ENCODE measurements around the gene MKI67.

Gene MKI67

DNA sequence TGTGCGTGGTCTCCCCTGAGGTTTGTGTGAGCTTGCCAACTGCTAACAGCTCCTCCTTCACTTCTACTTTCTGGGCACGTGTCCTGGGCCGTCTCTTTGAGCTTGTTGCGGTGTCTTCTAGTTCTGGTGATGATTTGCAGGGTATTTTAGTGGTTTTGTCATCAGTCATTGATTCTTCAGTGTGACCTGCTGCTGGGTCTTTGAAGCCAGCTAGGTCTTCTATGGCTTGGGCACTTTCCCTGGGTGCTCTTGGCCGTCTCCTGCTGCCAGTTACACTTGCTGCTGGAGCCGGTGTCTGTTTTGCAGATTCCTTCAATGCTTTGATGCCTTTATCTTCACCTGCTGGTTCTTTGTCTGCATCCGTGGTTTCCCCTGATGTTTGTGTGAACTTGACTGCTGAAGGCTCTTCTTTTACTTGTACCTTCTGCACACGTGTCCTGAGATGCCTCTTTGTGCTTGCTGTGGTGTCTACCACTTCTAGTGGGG, 23.0 kb downstream of the MKI67 start:
- H3K27ac ChIP-seq: peak overlapping the region; percentile 23; the same call in 1 of the 2 replicates

GRCh38 chr10:128102480-128103228, 23.6 kb downstream of the MKI67 start:
- TF ChIP-seq, protein P1, sequence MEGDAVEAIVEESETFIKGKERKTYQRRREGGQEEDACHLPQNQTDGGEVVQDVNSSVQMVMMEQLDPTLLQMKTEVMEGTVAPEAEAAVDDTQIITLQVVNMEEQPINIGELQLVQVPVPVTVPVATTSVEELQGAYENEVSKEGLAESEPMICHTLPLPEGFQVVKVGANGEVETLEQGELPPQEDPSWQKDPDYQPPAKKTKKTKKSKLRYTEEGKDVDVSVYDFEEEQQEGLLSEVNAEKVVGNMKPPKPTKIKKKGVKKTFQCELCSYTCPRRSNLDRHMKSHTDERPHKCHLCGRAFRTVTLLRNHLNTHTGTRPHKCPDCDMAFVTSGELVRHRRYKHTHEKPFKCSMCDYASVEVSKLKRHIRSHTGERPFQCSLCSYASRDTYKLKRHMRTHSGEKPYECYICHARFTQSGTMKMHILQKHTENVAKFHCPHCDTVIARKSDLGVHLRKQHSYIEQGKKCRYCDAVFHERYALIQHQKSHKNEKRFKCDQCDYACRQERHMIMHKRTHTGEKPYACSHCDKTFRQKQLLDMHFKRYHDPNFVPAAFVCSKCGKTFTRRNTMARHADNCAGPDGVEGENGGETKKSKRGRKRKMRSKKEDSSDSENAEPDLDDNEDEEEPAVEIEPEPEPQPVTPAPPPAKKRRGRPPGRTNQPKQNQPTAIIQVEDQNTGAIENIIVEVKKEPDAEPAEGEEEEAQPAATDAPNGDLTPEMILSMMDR (conservative IDR thresholded peaks at IDR 0.05): no peak
- H3K27ac ChIP-seq: peak overlapping the region; percentile 23; the same call in 1 of the 2 replicates

More for the DNA sequence above, 23.0 kb downstream of the MKI67 start:
- TF ChIP-seq, protein P1 (conservative IDR thresholded peaks at IDR 0.05): no peak

DNA sequence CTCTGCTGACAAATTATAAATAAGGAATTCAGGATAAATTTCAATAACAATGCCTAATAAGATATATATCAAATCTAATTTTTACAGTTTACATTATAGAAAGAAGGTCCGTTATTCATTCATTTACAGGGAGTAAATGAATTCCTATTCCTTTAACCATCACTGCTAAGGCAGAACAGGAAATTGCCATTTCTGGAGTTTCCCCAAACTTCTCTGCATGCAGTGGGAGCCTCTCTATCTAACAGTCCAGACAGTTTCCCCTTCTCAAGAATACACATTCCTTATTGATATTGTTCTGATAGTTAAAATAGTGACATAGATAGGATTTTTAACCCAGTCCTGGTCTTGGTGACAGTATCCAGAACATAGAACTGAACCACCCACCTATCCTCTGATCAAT, 24.3 kb downstream of the MKI67 start:
- H3K27ac ChIP-seq: peak overlapping the region; percentile 23; the same call in 1 of the 2 replicates
- TF ChIP-seq, protein P1 (conservative IDR thresholded peaks at IDR 0.05): no peak

DNA sequence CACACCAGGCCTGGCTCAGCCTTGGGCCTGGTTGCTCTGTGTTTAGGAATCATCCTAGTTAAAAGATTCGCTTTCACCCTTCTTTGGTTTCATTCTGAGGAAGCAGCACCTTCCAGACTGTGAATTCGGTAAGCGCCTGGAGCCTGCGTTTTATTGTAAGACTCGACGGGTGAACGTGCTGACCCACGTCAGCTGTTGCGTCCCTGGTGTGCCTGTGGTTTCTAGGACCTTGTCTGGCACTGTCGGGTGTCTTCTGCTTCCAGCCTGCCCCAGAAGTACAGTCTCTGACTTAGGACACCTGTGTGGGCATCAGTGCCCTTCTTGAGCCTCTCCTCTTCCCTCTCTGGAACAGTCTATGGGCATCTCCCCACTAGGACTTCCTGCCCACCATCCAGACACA, 26.3 kb downstream of the MKI67 start:
- TF ChIP-seq, protein P1 (conservative IDR thresholded peaks at IDR 0.05): no peak
- H3K27ac ChIP-seq: no peak overlapping the region

DNA sequence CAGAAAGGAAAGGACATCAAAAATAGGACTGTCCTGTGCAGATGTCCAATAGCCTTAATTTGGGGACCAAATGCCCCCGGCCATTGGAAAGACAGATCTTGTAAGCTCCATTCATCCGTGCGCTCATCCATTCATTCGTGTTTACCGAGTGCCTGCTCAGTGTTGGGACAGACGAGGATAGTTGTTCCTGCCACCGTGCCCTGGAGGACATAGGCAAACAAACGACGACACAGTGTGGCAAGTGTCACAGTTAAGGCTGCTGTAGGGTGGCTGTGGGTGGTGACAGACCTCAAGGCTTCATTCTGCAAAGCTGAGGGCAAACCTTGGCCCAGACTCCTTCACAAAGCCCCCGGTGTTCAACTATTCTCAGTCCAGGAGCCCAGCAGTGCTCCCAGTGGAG, 27.6 kb downstream of the MKI67 start:
- 0 out of 2 replicates have a peak overlapping the region, but pooled peaks have one; percentile 9 for H3K27ac ChIP-seq
- TF ChIP-seq, protein P1 (conservative IDR thresholded peaks at IDR 0.05): no peak

DNA sequence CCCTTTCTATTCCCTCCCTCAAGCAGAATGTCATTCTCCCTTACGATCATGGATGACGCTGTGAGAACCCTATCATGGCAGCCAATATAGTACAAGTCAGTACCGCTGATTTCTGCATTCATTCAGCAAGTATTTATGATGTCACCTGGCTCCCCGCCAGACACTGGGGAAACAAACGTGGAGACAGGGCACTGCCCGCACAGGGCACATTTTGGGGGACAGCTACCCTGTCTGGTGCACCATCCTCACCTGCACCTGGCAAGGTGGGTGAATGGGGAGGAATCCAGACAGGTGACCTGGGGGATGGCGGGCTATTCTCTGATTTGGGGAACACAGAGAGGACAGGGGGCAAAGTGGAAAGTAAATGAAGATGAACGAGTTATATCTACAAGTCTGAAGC, 28.4 kb downstream of the MKI67 start:
- H3K27ac ChIP-seq: no peak overlapping the region
- TF ChIP-seq, protein P1 (conservative IDR thresholded peaks at IDR 0.05): no peak

DNA sequence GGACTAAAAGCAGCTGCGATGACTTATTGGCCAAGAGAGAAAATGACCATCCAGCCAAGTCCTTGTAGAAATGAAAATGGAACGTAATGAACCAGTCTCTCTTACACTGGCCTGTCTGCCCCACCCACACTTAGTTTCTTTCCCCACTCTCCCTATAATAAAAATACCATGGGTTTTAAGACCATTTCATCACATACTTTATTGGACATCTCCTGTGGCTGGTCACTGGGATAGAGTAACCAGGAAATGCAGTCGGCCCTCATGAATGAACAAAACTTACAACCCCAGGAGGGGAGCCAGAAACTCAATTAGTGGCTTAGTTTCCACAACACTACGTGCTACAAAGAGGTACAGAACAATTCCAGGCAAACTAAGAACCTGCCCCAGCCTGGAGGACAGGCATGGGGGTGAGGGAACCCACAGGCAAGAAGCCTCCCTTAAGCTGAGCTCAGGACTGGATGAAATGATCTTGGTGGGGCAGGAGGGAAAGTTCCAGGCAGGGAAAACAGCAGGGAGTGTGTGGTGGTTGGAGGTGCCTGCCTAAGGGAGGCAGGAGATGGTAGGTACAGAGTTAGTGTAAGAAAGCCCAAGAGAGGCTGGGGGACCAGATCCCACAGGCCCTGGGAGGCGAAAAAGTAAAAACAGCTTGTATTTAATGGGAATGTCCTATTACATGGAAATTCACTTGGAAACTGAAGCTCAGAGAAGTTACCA, 29.6 kb downstream of the MKI67 start:
- TF ChIP-seq, protein P1 (conservative IDR thresholded peaks at IDR 0.05): no peak
- no peak overlapping the region for H3K27ac ChIP-seq

All from VCaP (cell line).